CD8-positive, alpha-beta memory T cell (primary cell): ENCODE data around the gene SCARB1. TPM values are rescaled to one million over a fixed set of nuclear protein-coding genes. Genes with fewer than 3 reads are reported as not detected.
A peak's percentile ranks its signal among the peaks of the same experiment; 100 is the strongest.

Experiments used
- CTCF ChIA-PET: fragments of 350-600 bp; sonication (Branson Sonifier 250); formaldehyde crosslinking; loops from one replicate; lab custom pipeline; 2021; ENCODE audit warnings: antibody characterized with exemption; lab: Charles Lee
- POLR2A ChIA-PET: fragments of 350-600 bp; sonication (Branson Sonifier 250); formaldehyde crosslinking; loops from one replicate; lab custom pipeline; 2021; ENCODE audit warnings: antibody characterized with exemption; lab: Charles Lee
- DNase-seq, 5 donors: peaks; one replicate each; pipeline versions ENCODE4 v3.0.0 to v3.0.0-alpha.2; 2020 to 2022; ENCODE audit warnings: mixed read lengths in 1 of 5
- H3K27ac ChIP-seq: one replicate; pipeline ENCODE4 v1.7.0; 2013; ENCODE audit warnings: low read depth, mild to moderate bottlenecking, low read length, moderate library complexity
- H3K27me3 ChIP-seq: 2 replicates; pipeline ENCODE4 v1.7.0; 2013; ENCODE audit warnings: low read length, mild to moderate bottlenecking; ENCODE audit not compliant: insufficient read depth, poor library complexity, severe bottlenecking
- H3K36me3 ChIP-seq: 2 replicates; pipeline ENCODE4 v1.7.0; 2013; ENCODE audit warnings: mild to moderate bottlenecking, low read length, moderate library complexity; ENCODE audit not compliant: insufficient read depth
- H3K4me1 ChIP-seq: 2 replicates; pipeline ENCODE4 v1.7.0; 2013; ENCODE audit warnings: mild to moderate bottlenecking, low read length, moderate library complexity; ENCODE audit not compliant: insufficient read depth
- H3K4me3 ChIP-seq: 2 replicates; pipeline ENCODE4 v1.7.0; 2013; ENCODE audit warnings: mild to moderate bottlenecking, low read length
- H3K9me3 ChIP-seq: 2 replicates; pipeline ENCODE4 v1.7.0; 2013; ENCODE audit warnings: mild to moderate bottlenecking, low read length
- H3K27ac Mint-ChIP-seq, 8 donors: one replicate each; pipeline ENCODE4 v1.8.0; 2020 to 2021; ENCODE audit warnings: mixed read lengths in 8 of 8, mild to moderate bottlenecking in 6 of 8, inconsistent platforms in 3 of 8, moderate library complexity in 3 of 8
- H3K27me3 Mint-ChIP-seq, 2 donors: one replicate each; pipeline ENCODE4 v1.8.0; 2020 to 2021; ENCODE audit warnings: mixed read lengths in 2 of 2, mild to moderate bottlenecking in 1 of 2, moderate library complexity in 1 of 2
- H3K36me3 Mint-ChIP-seq, 3 donors: one replicate each; pipeline ENCODE4 v1.8.0; 2020 to 2021; ENCODE audit warnings: mixed read lengths in 3 of 3, inconsistent platforms in 1 of 3, mild to moderate bottlenecking in 1 of 3
- H3K4me1 Mint-ChIP-seq, 3 donors: one replicate each; pipeline ENCODE4 v1.8.0; 2020 to 2021; ENCODE audit warnings: mixed read lengths in 3 of 3, inconsistent platforms in 1 of 3, mild to moderate bottlenecking in 1 of 3
- H3K4me3 Mint-ChIP-seq, 7 donors: one replicate each; pipeline ENCODE4 v1.8.0; 2020 to 2021; ENCODE audit warnings: mixed read lengths in 7 of 7, mild to moderate bottlenecking in 6 of 7, moderate library complexity in 4 of 7, inconsistent platforms in 2 of 7
- H3K9me3 Mint-ChIP-seq, 5 donors: one replicate each; pipeline ENCODE4 v1.8.0; 2020 to 2022; ENCODE audit warnings: mixed read lengths in 5 of 5, mild to moderate bottlenecking in 3 of 5, moderate library complexity in 2 of 5, inconsistent platforms in 1 of 5
- polyA plus RNA-seq: library from polyadenylated mRNA; unstranded; fragments of 300-500 nt; fragmentation: Illumina TruSeq; gene quantifications from one replicate; pipeline ENCODE4 v1.2.3, GENCODE V29; 2021
- total RNA-seq, 2 experiments: library from RNA; stranded (reverse); gene quantifications; one replicate each; pipeline ENCODE4 v1.2.3, GENCODE V29; 2021

Gene SCARB1
- total and polyA plus RNA-seq, 3 experiments from 2014 or later = 3.6 to 21.6 (median 20.4) TPM

DNA sequence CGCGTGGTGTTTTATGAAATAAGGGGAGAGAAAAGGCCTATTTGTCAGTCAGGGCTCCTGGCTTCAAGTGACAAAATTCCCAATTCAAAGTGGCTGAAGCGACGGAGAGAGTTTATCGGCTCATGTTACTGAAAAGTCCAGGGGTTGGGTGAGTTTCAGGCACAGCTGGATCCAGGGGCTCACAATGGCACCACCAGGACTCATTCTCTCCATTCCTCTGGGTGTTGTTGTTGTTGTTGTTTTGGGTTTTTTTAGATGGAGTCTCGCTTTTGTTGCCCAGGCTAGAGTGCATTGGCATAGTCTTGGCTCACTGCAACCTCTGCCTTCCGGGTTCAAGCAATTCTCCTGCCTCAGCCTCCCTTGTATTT is 119.4 kb downstream of the SCARB1 start:
- ChIA-PET CTCF (no interaction called here), POLR2A (no interaction called here)
- H3K9me3 ChIP-seq = no peaks in the 10 kb centered on the region
- H3K4me1 ChIP-seq = no peaks in the 10 kb centered on the region
- H3K27ac Mint-ChIP-seq = no peak overlapping the region
- no peak overlapping the region for H3K4me3 ChIP-seq
- H3K4me1 Mint-ChIP-seq = peaks cover 4 to 9% (median 6%) of the 10 kb centered on the region in 3 donors
- no peaks in the 10 kb centered on the region for H3K27me3 ChIP-seq
- no peak overlapping the region for H3K4me3 Mint-ChIP-seq
- H3K27me3 Mint-ChIP-seq = peaks cover 9 to 24% of the 10 kb centered on the region in 2 donors
- H3K36me3 Mint-ChIP-seq = no peaks in the 10 kb centered on the region
- DNase-seq = no peak
- no peak overlapping the region for H3K27ac ChIP-seq
- H3K36me3 ChIP-seq = no peaks in the 10 kb centered on the region
- no peaks in the 10 kb centered on the region for H3K9me3 Mint-ChIP-seq

DNA sequence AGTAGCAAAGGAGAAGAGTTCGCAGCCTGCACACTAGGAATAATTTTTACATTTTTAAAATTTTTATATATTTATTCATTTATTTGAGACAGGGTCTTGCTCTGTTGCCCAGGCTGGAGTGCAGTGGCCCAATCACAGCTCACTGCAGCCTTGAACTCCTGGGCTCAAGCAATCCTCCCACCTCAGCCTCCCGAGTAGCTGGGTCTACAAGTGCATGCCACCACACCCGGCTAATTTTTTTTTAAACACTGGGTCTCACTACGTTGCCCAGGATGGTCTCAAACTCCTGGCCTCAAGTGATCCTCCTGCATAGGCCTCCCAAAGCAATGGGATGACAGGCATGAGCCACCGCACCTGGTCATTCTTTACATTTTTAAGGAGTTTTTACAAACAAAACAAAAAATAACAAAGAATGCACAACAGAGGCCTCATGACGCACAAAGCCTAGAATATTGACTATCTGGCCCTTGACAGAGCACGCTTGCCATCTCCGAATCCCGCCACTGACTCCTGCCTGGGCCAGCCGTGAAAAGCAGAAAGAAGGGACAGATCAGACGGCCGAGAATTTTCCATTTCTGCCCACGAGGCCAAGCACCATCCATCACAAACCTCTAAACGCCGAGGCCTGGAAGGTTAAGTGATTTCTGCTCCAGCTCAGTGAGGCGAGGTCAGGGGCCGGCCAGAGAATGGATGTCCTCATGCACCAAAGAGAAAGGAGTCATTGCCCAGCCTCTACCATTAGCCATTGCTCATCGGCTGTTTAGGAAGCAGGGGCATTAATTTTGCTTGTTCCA is 120.0 kb downstream of the SCARB1 start:
- Mint-ChIP-seq H3K27ac (no peak overlapping the region), H3K9me3 (no peaks in the 10 kb centered on the region), H3K27me3 (peaks cover 9 to 23% of the 10 kb centered on the region in 2 donors), H3K36me3 (no peaks in the 10 kb centered on the region), H3K4me3 (no peak overlapping the region), H3K4me1 (peaks cover 4 to 14% (median 6%) of the 10 kb centered on the region in 3 donors)
- H3K4me1 ChIP-seq = no peaks in the 10 kb centered on the region
- ChIA-PET CTCF (no interaction called here), POLR2A (no interaction called here)
- H3K9me3 ChIP-seq = no peaks in the 10 kb centered on the region
- H3K4me3 ChIP-seq = no peak overlapping the region
- no peaks in the 10 kb centered on the region for H3K27me3 ChIP-seq
- DNase-seq = no peak
- H3K36me3 ChIP-seq = no peaks in the 10 kb centered on the region
- H3K27ac ChIP-seq = no peak overlapping the region

GRCh38 chr12:124742678-124743077 is 121.0 kb downstream of the SCARB1 start:
- peaks cover 13 to 22% of the 10 kb centered on the region in 2 donors for H3K27me3 Mint-ChIP-seq
- no peaks in the 10 kb centered on the region for H3K9me3 ChIP-seq
- H3K4me3 Mint-ChIP-seq = no peak overlapping the region
- no peaks in the 10 kb centered on the region for H3K36me3 Mint-ChIP-seq
- DNase-seq = no peak
- ChIA-PET CTCF (no interaction called here), POLR2A (no interaction called here)
- no peak overlapping the region for H3K4me3 ChIP-seq
- no peaks in the 10 kb centered on the region for H3K4me1 ChIP-seq
- H3K4me1 Mint-ChIP-seq = peaks cover 5 to 21% (median 12%) of the 10 kb centered on the region in 3 donors
- H3K36me3 ChIP-seq = no peaks in the 10 kb centered on the region
- H3K27ac Mint-ChIP-seq = no peak overlapping the region
- no peak overlapping the region for H3K27ac ChIP-seq
- H3K27me3 ChIP-seq = no peaks in the 10 kb centered on the region
- H3K9me3 Mint-ChIP-seq = no peaks in the 10 kb centered on the region

DNA sequence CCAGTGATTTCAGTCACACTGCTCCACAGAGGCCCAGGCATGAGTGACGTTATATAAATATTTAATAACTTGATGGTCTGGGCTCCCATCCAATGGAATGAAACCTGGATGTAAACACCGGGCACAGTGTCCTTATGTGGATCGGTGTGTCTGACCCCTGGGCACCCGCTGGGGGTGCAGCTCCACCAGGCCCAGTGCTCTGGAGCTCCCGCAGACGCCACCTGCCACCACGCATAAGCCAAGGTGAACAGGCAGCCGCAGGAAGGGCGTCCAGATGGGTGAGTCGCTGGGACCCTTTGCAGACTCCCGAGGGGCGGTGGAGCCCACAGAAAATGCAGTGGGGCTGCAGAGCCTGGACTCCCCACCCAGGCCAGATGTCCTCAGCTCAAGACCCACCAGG is 121.6 kb downstream of the SCARB1 start:
- DNase-seq = no peak
- Mint-ChIP-seq H3K4me3 (no peak overlapping the region), H3K36me3 (no peaks in the 10 kb centered on the region), H3K27ac (no peak overlapping the region), H3K4me1 (peaks cover 5 to 27% (median 17%) of the 10 kb centered on the region in 3 donors), H3K9me3 (no peaks in the 10 kb centered on the region), H3K27me3 (peaks cover 13 to 27% of the 10 kb centered on the region in 2 donors)
- Histone ChIP-seq H3K4me3 (no peak overlapping the region), H3K27me3 (no peaks in the 10 kb centered on the region), H3K36me3 (no peaks in the 10 kb centered on the region), H3K4me1 (no peaks in the 10 kb centered on the region), H3K9me3 (no peaks in the 10 kb centered on the region), H3K27ac (no peak overlapping the region)
- POLR2A ChIA-PET = no interaction called here
- CTCF ChIA-PET = no interaction called here

GRCh38 chr12:124741211-124741610 is 122.5 kb downstream of the SCARB1 start:
- Mint-ChIP-seq H3K36me3 (no peaks in the 10 kb centered on the region), H3K27me3 (peaks cover 13 to 30% of the 10 kb centered on the region in 2 donors), H3K4me3 (peak overlapping the region in 1 of 7 donors; percentile 80), H3K27ac (no peak overlapping the region), H3K9me3 (no peaks in the 10 kb centered on the region), H3K4me1 (peaks cover 11 to 33% (median 24%) of the 10 kb centered on the region in 3 donors)
- no peaks in the 10 kb centered on the region for H3K9me3 ChIP-seq
- no peak overlapping the region for H3K4me3 ChIP-seq
- H3K36me3 ChIP-seq = no peaks in the 10 kb centered on the region
- H3K27me3 ChIP-seq = no peaks in the 10 kb centered on the region
- ChIA-PET POLR2A (no interaction called here), CTCF (interaction anchor here (1.2 to 1.3 kb wide), 2 partner anchors 31 to 275 kb away, joined by 3 read pairs; no protein-coding TSS in a partner anchor)
- no peak for DNase-seq
- peaks cover under 1% of the 10 kb centered on the region for H3K4me1 ChIP-seq
- no peak overlapping the region for H3K27ac ChIP-seq

DNA sequence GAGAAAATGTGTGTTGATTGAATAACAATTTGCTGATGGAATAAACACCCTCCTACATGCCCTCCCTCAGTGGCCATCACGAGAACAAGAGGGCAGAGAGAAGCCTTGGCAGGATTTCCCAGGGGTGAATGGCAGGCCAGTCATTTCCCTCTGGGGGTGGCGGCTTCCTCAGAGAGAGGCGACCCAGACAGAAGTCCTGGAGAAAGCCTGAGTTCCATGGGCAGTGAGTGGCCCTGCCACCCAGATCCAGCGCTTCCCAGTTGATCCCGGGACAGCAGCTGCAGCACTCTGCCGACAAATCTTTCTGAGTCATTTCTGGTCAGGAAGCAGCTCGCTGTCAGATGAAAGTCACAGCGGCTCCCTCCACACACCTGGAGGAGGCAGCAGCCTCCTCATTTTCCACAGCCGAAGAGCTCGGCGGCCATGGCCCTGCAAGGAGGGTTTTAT is 123.0 kb downstream of the SCARB1 start:
- H3K27me3 Mint-ChIP-seq = peaks cover 13 to 30% of the 10 kb centered on the region in 2 donors
- ChIA-PET POLR2A (no interaction called here), CTCF (interaction anchor here (0.8 to 1.3 kb wide), 3 partner anchors 13 to 275 kb away, joined by 3 read pairs; no protein-coding TSS in a partner anchor)
- no peak overlapping the region for H3K27ac Mint-ChIP-seq
- no peak for DNase-seq
- H3K4me1 Mint-ChIP-seq = peaks cover 15 to 38% (median 26%) of the 10 kb centered on the region in 3 donors
- Histone ChIP-seq H3K27ac (no peak overlapping the region), H3K27me3 (no peaks in the 10 kb centered on the region), H3K4me1 (peaks cover 6% of the 10 kb centered on the region), H3K36me3 (no peaks in the 10 kb centered on the region), H3K9me3 (no peaks in the 10 kb centered on the region), H3K4me3 (no peak overlapping the region)
- no peak overlapping the region for H3K4me3 Mint-ChIP-seq
- H3K36me3 Mint-ChIP-seq = no peaks in the 10 kb centered on the region
- H3K9me3 Mint-ChIP-seq = no peaks in the 10 kb centered on the region

GRCh38 chr12:124739953-124740561 is 123.6 kb downstream of the SCARB1 start:
- Mint-ChIP-seq H3K27ac (peak overlapping the region in 1 of 8 donors; percentile 49), H3K4me3 (no peak overlapping the region), H3K4me1 (peaks cover 11 to 37% (median 27%) of the 10 kb centered on the region in 3 donors), H3K9me3 (no peaks in the 10 kb centered on the region), H3K27me3 (peaks cover 10 to 24% of the 10 kb centered on the region in 2 donors), H3K36me3 (no peaks in the 10 kb centered on the region)
- no peak overlapping the region for H3K27ac ChIP-seq
- DNase-seq = no peak
- H3K4me3 ChIP-seq = no peak overlapping the region
- ChIA-PET POLR2A (no interaction called here), CTCF (interaction anchor here (0.8 to 1.3 kb wide), 3 partner anchors 13 to 274 kb away, joined by 3 read pairs; no protein-coding TSS in a partner anchor)
- H3K27me3 ChIP-seq = no peaks in the 10 kb centered on the region
- peaks cover 6% of the 10 kb centered on the region for H3K4me1 ChIP-seq
- H3K36me3 ChIP-seq = no peaks in the 10 kb centered on the region
- no peaks in the 10 kb centered on the region for H3K9me3 ChIP-seq
